ENCODE data around the gene IFT80.

DNA sequence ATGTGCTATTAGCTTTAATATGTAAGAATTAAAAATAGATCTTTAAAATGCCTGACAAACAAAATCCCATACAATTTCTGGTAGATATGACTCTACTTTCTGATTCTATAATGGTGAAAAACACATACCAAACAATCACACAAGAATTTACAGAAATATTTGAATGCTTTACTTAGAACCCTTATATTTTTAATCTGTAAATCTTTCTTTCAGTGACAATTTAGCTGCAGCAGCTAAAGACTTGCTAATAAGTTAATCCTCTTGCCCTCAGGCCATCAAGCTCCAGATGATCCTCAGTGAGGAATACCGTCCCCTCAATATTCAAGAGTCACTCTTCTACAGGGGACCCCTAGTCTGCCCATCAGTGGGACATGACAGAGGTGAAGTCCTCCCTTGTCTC is 118.2 kb downstream of the IFT80 start:
- no peak for TF ChIP-seq RAD21 (IDR thresholded peaks at IDR 0.05; ENCODE audit: low read depth)
- TF ChIP-seq EP300 (IDR thresholded peaks at IDR 0.05; ENCODE audit: borderline replicate concordance) = no peak
- TF ChIP-seq FOXM1 (IDR thresholded peaks at IDR 0.05; ENCODE audit: borderline replicate concordance, low read depth) = no peak
- no peak for TF ChIP-seq MAX (IDR thresholded peaks at IDR 0.05)
- TF ChIP-seq CEBPB (IDR thresholded peaks at IDR 0.05) = no peak
- TF ChIP-seq EGR1 (IDR thresholded peaks at IDR 0.05) = no peak
- TF ChIP-seq, protein P1, sequence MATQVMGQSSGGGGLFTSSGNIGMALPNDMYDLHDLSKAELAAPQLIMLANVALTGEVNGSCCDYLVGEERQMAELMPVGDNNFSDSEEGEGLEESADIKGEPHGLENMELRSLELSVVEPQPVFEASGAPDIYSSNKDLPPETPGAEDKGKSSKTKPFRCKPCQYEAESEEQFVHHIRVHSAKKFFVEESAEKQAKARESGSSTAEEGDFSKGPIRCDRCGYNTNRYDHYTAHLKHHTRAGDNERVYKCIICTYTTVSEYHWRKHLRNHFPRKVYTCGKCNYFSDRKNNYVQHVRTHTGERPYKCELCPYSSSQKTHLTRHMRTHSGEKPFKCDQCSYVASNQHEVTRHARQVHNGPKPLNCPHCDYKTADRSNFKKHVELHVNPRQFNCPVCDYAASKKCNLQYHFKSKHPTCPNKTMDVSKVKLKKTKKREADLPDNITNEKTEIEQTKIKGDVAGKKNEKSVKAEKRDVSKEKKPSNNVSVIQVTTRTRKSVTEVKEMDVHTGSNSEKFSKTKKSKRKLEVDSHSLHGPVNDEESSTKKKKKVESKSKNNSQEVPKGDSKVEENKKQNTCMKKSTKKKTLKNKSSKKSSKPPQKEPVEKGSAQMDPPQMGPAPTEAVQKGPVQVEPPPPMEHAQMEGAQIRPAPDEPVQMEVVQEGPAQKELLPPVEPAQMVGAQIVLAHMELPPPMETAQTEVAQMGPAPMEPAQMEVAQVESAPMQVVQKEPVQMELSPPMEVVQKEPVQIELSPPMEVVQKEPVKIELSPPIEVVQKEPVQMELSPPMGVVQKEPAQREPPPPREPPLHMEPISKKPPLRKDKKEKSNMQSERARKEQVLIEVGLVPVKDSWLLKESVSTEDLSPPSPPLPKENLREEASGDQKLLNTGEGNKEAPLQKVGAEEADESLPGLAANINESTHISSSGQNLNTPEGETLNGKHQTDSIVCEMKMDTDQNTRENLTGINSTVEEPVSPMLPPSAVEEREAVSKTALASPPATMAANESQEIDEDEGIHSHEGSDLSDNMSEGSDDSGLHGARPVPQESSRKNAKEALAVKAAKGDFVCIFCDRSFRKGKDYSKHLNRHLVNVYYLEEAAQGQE (IDR thresholded peaks at IDR 0.05; ENCODE audit: low read depth) = no peak

Data from Ishikawa (cell line).